H9 (cell line): Measurements from ENCODE around the gene ADAM30. TPM values are rescaled to one million over a fixed set of nuclear protein-coding genes. Genes with fewer than 3 reads are reported as not detected.

Experiments used
- DNase-seq: peaks from one replicate; pipeline ENCODE4 v3.0.0-alpha.2; 2017
- H2AFZ ChIP-seq: one replicate; pipeline ENCODE4 v1.6.1; 2013; ENCODE audit warnings: mild to moderate bottlenecking, low read length, control low read depth, moderate library complexity
- H2AK5ac ChIP-seq: 2 replicates; pipeline ENCODE4 v1.6.1; 2013; ENCODE audit warnings: low read length, control low read depth, mixed read lengths; ENCODE audit not compliant: insufficient read length
- H2BK120ac ChIP-seq: one replicate; pipeline ENCODE4 v1.6.1; 2013; ENCODE audit warnings: low read depth, mild to moderate bottlenecking, low read length, control low read depth, inconsistent platforms; ENCODE audit not compliant: poor library complexity, severe bottlenecking
- H2BK12ac ChIP-seq: 2 replicates; pipeline ENCODE4 v1.6.1; 2013; ENCODE audit warnings: low read length, control low read depth, mixed read lengths, low read depth; ENCODE audit not compliant: insufficient read length
- H2BK15ac ChIP-seq: 2 replicates; pipeline ENCODE4 v1.6.1; 2013; ENCODE audit warnings: low read depth, low read length, control low read depth
- H2BK20ac ChIP-seq: one replicate; pipeline ENCODE4 v1.6.1; 2013; ENCODE audit warnings: low read depth, mild to moderate bottlenecking, low read length, control low read depth, inconsistent platforms; ENCODE audit not compliant: poor library complexity, severe bottlenecking
- H2BK5ac ChIP-seq: 2 replicates; pipeline ENCODE4 v1.6.1; 2013; ENCODE audit warnings: low read length, control low read depth, mixed read lengths; ENCODE audit not compliant: insufficient read length
- H3K14ac ChIP-seq: 2 replicates; pipeline ENCODE4 v1.6.1; 2013; ENCODE audit warnings: low read length, control low read depth; ENCODE audit not compliant: insufficient read depth
- H3K18ac ChIP-seq: 2 replicates; pipeline ENCODE4 v1.6.1; 2013; ENCODE audit warnings: low read depth, mild to moderate bottlenecking, mixed read lengths, low read length, control low read depth; ENCODE audit not compliant: insufficient read length
- H3K23ac ChIP-seq: 2 replicates; pipeline ENCODE4 v1.6.1; 2013; ENCODE audit warnings: low read length, control low read depth, mixed read lengths, low read depth; ENCODE audit not compliant: insufficient read length
- H3K23me2 ChIP-seq: 2 replicates; pipeline ENCODE4 v1.6.1; 2013; ENCODE audit warnings: low read depth, mild to moderate bottlenecking, mixed read lengths, low read length, control low read depth; ENCODE audit not compliant: insufficient read length, poor library complexity, severe bottlenecking
- H3K27ac ChIP-seq: 2 replicates; pipeline ENCODE4 v1.5.1; 2013; ENCODE audit warnings: low read length, control low read depth, mixed read lengths, low read depth; ENCODE audit not compliant: insufficient read length
- H3K27me3 ChIP-seq: 2 replicates; pipeline ENCODE4 v1.6.1; 2013; ENCODE audit warnings: low read length, control low read depth, inconsistent platforms; ENCODE audit not compliant: insufficient read depth
- H3K4ac ChIP-seq: 2 replicates; pipeline ENCODE4 v1.6.1; 2013; ENCODE audit warnings: low read depth, mild to moderate bottlenecking, control low read depth, inconsistent platforms, low read length, moderate library complexity
- H3K4me1 ChIP-seq: 2 replicates; pipeline ENCODE4 v1.6.1; 2013; ENCODE audit warnings: low read length, control low read depth, inconsistent platforms; ENCODE audit not compliant: insufficient read depth
- H3K4me2 ChIP-seq: 2 replicates; pipeline ENCODE4 v1.6.1; 2013; ENCODE audit warnings: low read length, control low read depth, mixed read lengths; ENCODE audit not compliant: insufficient read length, insufficient read depth
- H3K56ac ChIP-seq: 2 replicates; pipeline ENCODE4 v1.6.1; 2013; ENCODE audit warnings: low read depth, mild to moderate bottlenecking, mixed read lengths, low read length, control low read depth; ENCODE audit not compliant: insufficient read length
- H3K79me1 ChIP-seq: 2 replicates; pipeline ENCODE4 v1.6.1; 2013; ENCODE audit warnings: low read depth, mild to moderate bottlenecking, moderate library complexity, low read length, control low read depth, inconsistent platforms; ENCODE audit not compliant: insufficient read depth, poor library complexity, severe bottlenecking
- H3K79me2 ChIP-seq: 2 replicates; pipeline ENCODE4 v1.6.1; 2013; ENCODE audit warnings: low read length, control low read depth, inconsistent platforms; ENCODE audit not compliant: insufficient read depth
- H3K9ac ChIP-seq: 2 replicates; pipeline ENCODE4 v1.6.1; 2013; ENCODE audit warnings: low read length, control low read depth, mixed read lengths; ENCODE audit not compliant: insufficient read length; ENCODE audit errors: extremely low read depth
- H3K9me3 ChIP-seq: one replicate; pipeline ENCODE4 v1.6.1; 2013; ENCODE audit warnings: low read depth, low read length, inconsistent platforms; ENCODE audit not compliant: control insufficient read depth
- H3T11ph ChIP-seq: one replicate; pipeline ENCODE4 v1.6.1; 2013; ENCODE audit warnings: mild to moderate bottlenecking, low read length, control low read depth, inconsistent platforms
- H4K20me1 ChIP-seq: one replicate; pipeline ENCODE4 v1.6.1; 2013; ENCODE audit not compliant: control insufficient read depth, insufficient read length, insufficient read depth
- H4K5ac ChIP-seq: 2 replicates; pipeline ENCODE4 v1.6.1; 2013; ENCODE audit warnings: low read depth, mild to moderate bottlenecking, mixed read lengths, low read length, control low read depth; ENCODE audit not compliant: insufficient read length
- H4K8ac ChIP-seq: replicated peaks from 2 replicates; pipeline ENCODE4 v1.6.1; 2013; ENCODE audit warnings: low read length, control low read depth, mixed read lengths, low read depth; ENCODE audit not compliant: insufficient read length
- H4K91ac ChIP-seq: 2 replicates; pipeline ENCODE4 v1.6.1; 2013; ENCODE audit warnings: low read depth, mild to moderate bottlenecking, moderate library complexity, mixed read lengths, low read length, control low read depth; ENCODE audit not compliant: insufficient read length
- H3K27ac Mint-ChIP-seq, 3 experiments: 2 replicates in 2 of 3; 3 replicates in 1 of 3; pipeline ENCODE4 v1.8.0; 2020 to 2021; ENCODE audit warnings: mixed read lengths in 3 of 3, mild to moderate bottlenecking in 1 of 3, moderate library complexity in 1 of 3
- H3K27me3 Mint-ChIP-seq: 2 replicates; pipeline ENCODE4 v1.8.0; 2021; ENCODE audit warnings: low read depth, mild to moderate bottlenecking, moderate library complexity, mixed read lengths
- H3K36me3 Mint-ChIP-seq, 3 experiments: 2 replicates in 2 of 3; 3 replicates in 1 of 3; pipeline ENCODE4 v1.8.0; 2020 to 2021; ENCODE audit warnings: low read depth in 3 of 3, mixed read lengths in 3 of 3; ENCODE audit not compliant: insufficient read depth in 1 of 3
- H3K4me1 Mint-ChIP-seq, 2 experiments: 2 replicates each; pipeline ENCODE4 v1.8.0; 2020; ENCODE audit warnings: mixed read lengths in 2 of 2
- H3K4me3 Mint-ChIP-seq, 2 experiments: 2 replicates in 1 of 2; 3 replicates in 1 of 2; pipeline ENCODE4 v1.8.0; 2020 to 2021; ENCODE audit warnings: mild to moderate bottlenecking in 2 of 2, mixed read lengths in 2 of 2, moderate library complexity in 1 of 2
- H3K9me3 Mint-ChIP-seq, 2 experiments: 2 replicates in 1 of 2; 3 replicates in 1 of 2; pipeline ENCODE4 v1.8.0; 2020; ENCODE audit warnings: mild to moderate bottlenecking in 2 of 2, mixed read lengths in 2 of 2, moderate library complexity in 1 of 2
- WGBS: extraction: QIAGEN DNeasy Blood & Tissue Kit; methylation state at CpG from one replicate; pipeline ENCODE4 v1.1.7; 2013; ENCODE audit warnings: missing lambda C conversion rate, low lambda C conversion rate, mixed read lengths; ENCODE audit not compliant: insufficient read length; ENCODE audit errors: extremely low coverage; 5-methylcytosine and 5-hydroxymethylcytosine counted together
- total RNA-seq: library from RNA; stranded (reverse); gene quantifications from 2 replicates; pipeline ENCODE4 v1.2.1, GENCODE V29; 2021
- TF ChIP-seq, protein P1 (sequence below): fragments of 200-600 bp; sonication (generic); conservative IDR thresholded peaks from 3 replicates; pipeline ENCODE4 v1.8.0; 2021; ENCODE audit warnings: antibody characterized with exemption, mild to moderate bottlenecking

ADAM30 gene
- total RNA-seq, 1 experiment from 2014 or later = not detected

DNA sequence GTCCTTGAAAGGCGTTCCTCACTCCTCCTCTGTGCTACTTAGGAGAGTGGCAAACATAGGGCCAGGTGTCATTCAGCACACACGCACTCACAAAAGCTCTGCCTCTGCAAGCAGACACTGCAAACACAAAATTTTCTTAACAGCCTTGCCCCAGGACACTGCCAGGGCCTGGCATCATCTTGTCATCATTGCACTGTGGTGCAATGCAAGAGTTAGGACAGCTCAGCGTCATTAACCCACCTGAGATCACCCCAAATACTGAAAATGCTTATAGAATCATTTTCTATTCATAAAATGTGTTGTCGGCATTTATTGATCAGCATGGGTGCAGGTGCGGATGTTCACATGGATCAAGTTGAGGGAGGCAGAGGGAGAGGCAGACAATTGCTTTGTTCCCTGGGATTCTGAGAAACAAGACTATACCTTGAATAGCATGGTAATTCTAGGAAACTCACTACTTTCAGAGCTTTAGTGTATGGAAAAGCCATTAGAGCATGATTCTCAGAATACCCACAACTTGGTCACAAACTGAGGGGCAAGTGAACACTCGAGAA, 3.0 kb downstream of the ADAM30 start:
- Histone ChIP-seq H4K20me1 (no peaks in the 10 kb centered on the region), H3K27me3 (no peaks in the 10 kb centered on the region; the same call in 1 of the 2 replicates), H2BK120ac (no peak overlapping the region), H3K9ac (no peak overlapping the region), H3K79me1 (no peaks in the 10 kb centered on the region), H4K91ac (no peak overlapping the region), H2BK15ac (no peak overlapping the region), H3K79me2 (no peaks in the 10 kb centered on the region), H3K18ac (no peak overlapping the region), H3K9me3 (no peaks in the 10 kb centered on the region), H3K4me2 (no peak overlapping the region), H4K8ac (no peak overlapping the region), H4K5ac (no peak overlapping the region), H3K4me1 (no peaks in the 10 kb centered on the region), H3T11ph (no peak overlapping the region), H3K56ac (no peak overlapping the region), H2AK5ac (no peak overlapping the region), H3K23me2 (no peaks in the 10 kb centered on the region), H2BK12ac (no peak overlapping the region), H3K4ac (no peak overlapping the region), H2BK20ac (no peak overlapping the region), H2BK5ac (no peak overlapping the region), H3K23ac (no peak overlapping the region), H2AFZ (no peak overlapping the region), H3K14ac (no peak overlapping the region), H3K27ac (no peak overlapping the region)
- WGBS = no CpG with 5 or more reads among the region's 6 CpGs
- Mint-ChIP-seq H3K4me3 (no peak overlapping the region), H3K4me1 (no peaks in the 10 kb centered on the region), H3K36me3 (no peaks in the 10 kb centered on the region), H3K9me3 (peaks cover 0 to 2% of the 10 kb centered on the region in 2 experiments; a peak in 1 of 5 replicates), H3K27ac (no peak overlapping the region), H3K27me3 (peaks cover 6% of the 10 kb centered on the region)
- TF ChIP-seq, protein P1, sequence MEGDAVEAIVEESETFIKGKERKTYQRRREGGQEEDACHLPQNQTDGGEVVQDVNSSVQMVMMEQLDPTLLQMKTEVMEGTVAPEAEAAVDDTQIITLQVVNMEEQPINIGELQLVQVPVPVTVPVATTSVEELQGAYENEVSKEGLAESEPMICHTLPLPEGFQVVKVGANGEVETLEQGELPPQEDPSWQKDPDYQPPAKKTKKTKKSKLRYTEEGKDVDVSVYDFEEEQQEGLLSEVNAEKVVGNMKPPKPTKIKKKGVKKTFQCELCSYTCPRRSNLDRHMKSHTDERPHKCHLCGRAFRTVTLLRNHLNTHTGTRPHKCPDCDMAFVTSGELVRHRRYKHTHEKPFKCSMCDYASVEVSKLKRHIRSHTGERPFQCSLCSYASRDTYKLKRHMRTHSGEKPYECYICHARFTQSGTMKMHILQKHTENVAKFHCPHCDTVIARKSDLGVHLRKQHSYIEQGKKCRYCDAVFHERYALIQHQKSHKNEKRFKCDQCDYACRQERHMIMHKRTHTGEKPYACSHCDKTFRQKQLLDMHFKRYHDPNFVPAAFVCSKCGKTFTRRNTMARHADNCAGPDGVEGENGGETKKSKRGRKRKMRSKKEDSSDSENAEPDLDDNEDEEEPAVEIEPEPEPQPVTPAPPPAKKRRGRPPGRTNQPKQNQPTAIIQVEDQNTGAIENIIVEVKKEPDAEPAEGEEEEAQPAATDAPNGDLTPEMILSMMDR = no peak
- no peak for DNase-seq
